CD14-positive monocyte (primary cell): ENCODE data around the gene TBC1D2. TPM values are rescaled to one million over a fixed set of nuclear protein-coding genes. Genes with fewer than 3 reads are reported as not detected.

ENCODE experiments used
- DNase-seq, 3 donors: peaks; one replicate each; pipeline ENCODE4 v3.0.0-alpha.2; 2011 to 2022
- H2AFZ ChIP-seq: 2 replicates; pipeline ENCODE4 v1.6.0; 2012; ENCODE audit warnings: mild to moderate bottlenecking, low read depth, low read length, inconsistent platforms; ENCODE audit not compliant: insufficient read depth, poor library complexity, severe bottlenecking
- H3K27ac ChIP-seq, 2 donors: 1 replicate in 1 of 2; 2 replicates in 1 of 2; pipeline ENCODE4 v1.5.1; 2012 to 2013; ENCODE audit warnings: low read length in 2 of 2, control low read depth in 1 of 2, inconsistent platforms in 1 of 2, low read depth in 1 of 2, mild to moderate bottlenecking in 1 of 2
- H3K27me3 ChIP-seq, 2 donors: one replicate each; pipeline versions ENCODE4 v1.6.0 to v1.6.1; 2011 to 2013; ENCODE audit warnings: low read length in 2 of 2; ENCODE audit not compliant: control insufficient read depth in 2 of 2, insufficient read depth in 2 of 2
- H3K36me3 ChIP-seq, 2 donors: replicated peaks in 1 of 2; 1 replicate in 1 of 2; 2 replicates in 1 of 2; pipeline versions ENCODE4 v1.5.1 to v1.6.1; 2012 to 2013; ENCODE audit warnings: low read length in 2 of 2, control low read depth in 1 of 2, inconsistent platforms in 1 of 2, mild to moderate bottlenecking in 1 of 2; ENCODE audit not compliant: insufficient read depth in 2 of 2, control insufficient read depth in 1 of 2
- H3K4me1 ChIP-seq, 2 donors: 1 replicate in 1 of 2; 2 replicates in 1 of 2; pipeline versions ENCODE4 v1.5.1 to v1.6.1; 2012 to 2013; ENCODE audit warnings: low read length in 2 of 2, control low read depth in 1 of 2, inconsistent platforms in 1 of 2, mild to moderate bottlenecking in 1 of 2, moderate library complexity in 1 of 2; ENCODE audit not compliant: insufficient read depth in 2 of 2, control insufficient read depth in 1 of 2
- H3K4me2 ChIP-seq: replicated peaks from 2 replicates; pipeline ENCODE3; 2012; ENCODE audit warnings: low read length, moderate library complexity, mild to moderate bottlenecking; ENCODE audit not compliant: poor library complexity, severe bottlenecking; ENCODE audit errors: extremely low read depth
- H3K4me3 ChIP-seq, 3 experiments: fragments of 200-600 bp in 1 of 3; sonication (generic) in 1 of 3; replicated peaks in 1 of 3; 1 replicate in 2 of 3; 2 replicates in 1 of 3; pipeline ENCODE4 v1.5.1; 2011 to 2013; ENCODE audit warnings: low read length in 3 of 3, mild to moderate bottlenecking in 3 of 3, control low read depth in 2 of 3, low read depth in 2 of 3, inconsistent platforms in 1 of 3, moderate library complexity in 1 of 3
- H3K79me2 ChIP-seq: 2 replicates; pipeline ENCODE4 v1.6.0; 2012; ENCODE audit warnings: mild to moderate bottlenecking, control low read depth, inconsistent platforms, low read length, moderate library complexity; ENCODE audit not compliant: insufficient read depth
- H3K9ac ChIP-seq: 2 replicates; pipeline ENCODE4 v1.6.0; 2017; ENCODE audit warnings: low read length, mild to moderate bottlenecking; ENCODE audit not compliant: insufficient read depth, poor library complexity, severe bottlenecking
- H3K9me3 ChIP-seq, 2 donors: replicated peaks in 1 of 2; 1 replicate in 1 of 2; 2 replicates in 1 of 2; pipeline versions ENCODE4 v1.5.1 to v1.6.1; 2012 to 2013; ENCODE audit warnings: low read length in 2 of 2, control low read depth in 1 of 2; ENCODE audit not compliant: control insufficient read depth in 1 of 2, insufficient read depth in 1 of 2
- H4K20me1 ChIP-seq: 2 replicates; pipeline ENCODE4 v1.6.0; 2012; ENCODE audit warnings: mild to moderate bottlenecking, low read length, control low read depth, moderate library complexity; ENCODE audit not compliant: insufficient read depth
- H3K27ac Mint-ChIP-seq, 7 donors: one replicate each; pipeline ENCODE4 v1.8.0; 2020; ENCODE audit warnings: mild to moderate bottlenecking in 7 of 7, mixed read lengths in 7 of 7, moderate library complexity in 6 of 7, inconsistent platforms in 2 of 7
- H3K27me3 Mint-ChIP-seq, 3 donors: one replicate each; pipeline ENCODE4 v1.8.0; 2021 to 2022; ENCODE audit warnings: low read depth in 3 of 3, mild to moderate bottlenecking in 3 of 3, mixed read lengths in 3 of 3, moderate library complexity in 3 of 3, inconsistent platforms in 1 of 3
- H3K36me3 Mint-ChIP-seq, 2 donors: one replicate each; pipeline ENCODE4 v1.8.0; 2020; ENCODE audit warnings: mixed read lengths in 2 of 2, inconsistent platforms in 1 of 2, mild to moderate bottlenecking in 1 of 2
- H3K4me1 Mint-ChIP-seq: one replicate; pipeline ENCODE4 v1.8.0; 2020; ENCODE audit warnings: mild to moderate bottlenecking, mixed read lengths
- H3K4me3 Mint-ChIP-seq, 2 donors: one replicate each; pipeline ENCODE4 v1.8.0; 2020; ENCODE audit warnings: mild to moderate bottlenecking in 2 of 2, mixed read lengths in 2 of 2, moderate library complexity in 1 of 2
- H3K9me3 Mint-ChIP-seq, 7 donors: one replicate each; pipeline ENCODE4 v1.8.0; 2020 to 2022; ENCODE audit warnings: mixed read lengths in 7 of 7, mild to moderate bottlenecking in 6 of 7, moderate library complexity in 6 of 7, inconsistent platforms in 2 of 7
- CTCF ChIP-seq: fragments of 200-600 bp; IDR thresholded peaks from one replicate; pipeline ENCODE4 v1.8.0; 2022; ENCODE audit warnings: antibody characterized with exemption, mild to moderate bottlenecking
- WGBS: methylation state at CpG from one replicate; pipeline ENCODE4 v1.1.5; 2013; ENCODE audit warnings: missing lambda C conversion rate; ENCODE audit not compliant: insufficient coverage; 5-methylcytosine and 5-hydroxymethylcytosine counted together
- intact Hi-C, 2 donors: fragments of 100-400 bp; cut with micrococcal nuclease; formaldehyde crosslinking; loops; one replicate each; pipeline versions ENCODE4 v1.15.0 to v1.15.1; 2023
- polyA plus RNA-seq, 3 donors: library from polyadenylated mRNA; depleted of rRNA in 1 of 3; unstranded in 2 of 3; stranded (reverse) in 1 of 3; fragments of 300-500 nt in 2 of 3; fragments of >200 nt in 1 of 3; fragmentation: Illumina TruSeq in 2 of 3; gene quantifications; 1 replicate in 2 of 3; 2 replicates in 1 of 3; pipeline ENCODE4 v1.2.3, GENCODE V29; 2012 to 2021

The TBC1D2 gene
- polyA plus RNA-seq, 3 donors = 23.2 to 55.7 (median 34.4) TPM

GRCh38 chr9:98186236-98186635, 69.2 kb downstream of the TBC1D2 start:
- Histone ChIP-seq H3K27me3 (no peaks in the 10 kb centered on the region), H3K36me3 (no peaks in the 10 kb centered on the region), H3K4me1 (peaks cover 16 to 26% of the 10 kb centered on the region in 2 donors), H3K9me3 (no peaks in the 10 kb centered on the region), H3K4me2 (no peak overlapping the region), H3K9ac (no peak overlapping the region), H2AFZ (no peak overlapping the region), H3K4me3 (no peak overlapping the region), H3K27ac (peak overlapping the region in 1 of 2 donors; percentile 10), H3K79me2 (peaks cover 31% of the 10 kb centered on the region), H4K20me1 (no peaks in the 10 kb centered on the region)
- H3K9me3 Mint-ChIP-seq = peaks cover 0 to 2% (median 0%) of the 10 kb centered on the region in 7 donors
- no CpG with 5 or more reads among the region's 1 CpG for WGBS
- H3K4me1 Mint-ChIP-seq = peaks cover 67% of the 10 kb centered on the region
- peaks cover under 1 to 2% (median 1%) of the 10 kb centered on the region in 3 donors for H3K27me3 Mint-ChIP-seq
- intact Hi-C loops = no loop called here
- H3K27ac Mint-ChIP-seq = peak overlapping the region in 3 of 7 donors; percentile 57 to 84 (median 59)
- TF ChIP-seq CTCF = no peak
- H3K4me3 Mint-ChIP-seq = no peak overlapping the region
- DNase-seq = no peak
- peaks cover 6 to 24% of the 10 kb centered on the region in 2 donors for H3K36me3 Mint-ChIP-seq

DNA sequence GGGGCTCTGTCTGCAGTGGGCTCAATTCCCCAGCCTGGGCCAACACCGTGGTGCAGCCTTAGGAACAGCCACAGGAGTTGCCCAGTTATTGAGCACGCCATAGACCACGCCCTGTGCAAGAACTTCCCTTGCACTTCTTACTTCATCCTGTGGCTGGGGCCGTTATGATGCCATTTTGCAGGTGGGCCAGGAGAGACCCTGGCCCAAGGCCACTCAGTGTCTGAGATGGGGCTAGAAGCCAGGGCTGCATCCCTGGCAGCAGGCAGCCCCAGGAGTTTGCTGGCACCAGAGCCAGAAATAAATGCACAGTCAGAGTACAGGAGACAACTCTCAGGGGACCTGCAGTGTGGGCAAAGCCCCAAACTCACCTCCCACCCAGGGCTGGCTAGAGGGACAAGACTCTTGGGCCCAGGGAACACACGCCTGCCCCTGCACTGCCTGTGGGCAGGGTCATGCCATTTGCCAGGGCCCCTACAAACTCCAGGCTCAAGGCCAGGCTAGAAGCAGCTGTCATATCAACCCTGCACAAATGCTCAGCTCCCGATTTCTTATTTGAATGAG, 69.8 kb downstream of the TBC1D2 start:
- Mint-ChIP-seq H3K27ac (peak overlapping the region in 6 of 7 donors; percentile 40 to 84 (median 70)), H3K27me3 (peaks cover 0 to 1% (median 1%) of the 10 kb centered on the region in 3 donors), H3K36me3 (peaks cover 6 to 26% of the 10 kb centered on the region in 2 donors), H3K4me1 (peaks cover 65% of the 10 kb centered on the region), H3K9me3 (peaks cover 0 to 2% (median 0%) of the 10 kb centered on the region in 7 donors), H3K4me3 (peak overlapping the region in 1 of 2 donors; percentile 18)
- Histone ChIP-seq H3K4me2 (no peak overlapping the region), H3K9ac (no peak overlapping the region), H3K27ac (peak overlapping the region; percentile 25 to 51), H3K9me3 (no peaks in the 10 kb centered on the region), H3K4me1 (peaks cover 13 to 20% of the 10 kb centered on the region in 2 donors), H4K20me1 (no peaks in the 10 kb centered on the region), H2AFZ (peak overlapping the region; percentile 41), H3K79me2 (peaks cover 34% of the 10 kb centered on the region), H3K4me3 (no peak overlapping the region), H3K36me3 (no peaks in the 10 kb centered on the region), H3K27me3 (no peaks in the 10 kb centered on the region)
- TF ChIP-seq CTCF = no peak
- peak in 2 of 3 donors; percentile 23 to 26 for DNase-seq
- 9% methylated on average over 5 of the region's 6 CpGs for WGBS
- intact Hi-C loops = no loop called here
